IMR-90 (cell line): Measurements from ENCODE around the gene EPS8. TPM values are rescaled to one million over a fixed set of nuclear protein-coding genes. Genes with fewer than 3 reads are reported as not detected.

Experiments
- ATAC-seq: fragments of 200-7000 bp; cut with Tn5 transposase; 2 replicates; pipeline ENCODE4 v1.9.1; 2020; ENCODE audit warnings: low read depth, mild to moderate bottlenecking, moderate library complexity
- BruUV-seq: library from RNA; stranded (reverse); fragments of 400-500 nt; replicated peaks from 2 replicates; lab custom pipeline; 2021; lab: Mats Ljungman, UMichigan
- CTCF ChIA-PET: fragments of 300-600 bp; formaldehyde crosslinking; extraction: SDS; loops from one replicate; lab custom pipeline; 2021; ENCODE audit warnings: antibody characterized with exemption; lab: Yijun Ruan, JAX
- POLR2A ChIA-PET: fragments of 300-600 bp; sonication (Branson Sonifier 250); formaldehyde crosslinking; loops from one replicate; lab custom pipeline; 2022; ENCODE audit warnings: antibody characterized with exemption; ENCODE audit not compliant: unreplicated experiment; lab: Charles Lee
- DNase-seq: peaks from one replicate; pipeline ENCODE4 v3.0.0; 2013
- H2AFZ ChIP-seq: replicated peaks from 2 replicates; pipeline ENCODE3; 2013; ENCODE audit warnings: low read length, mild to moderate bottlenecking; ENCODE audit not compliant: poor library complexity
- H2AK5ac ChIP-seq: 2 replicates; pipeline ENCODE4 v1.6.1; 2013; ENCODE audit warnings: low read depth, low read length, inconsistent platforms
- H2AK9ac ChIP-seq: replicated peaks from 2 replicates; pipeline ENCODE3; 2013; ENCODE audit warnings: mild to moderate bottlenecking, low read depth, low read length, moderate library complexity; ENCODE audit not compliant: poor library complexity
- H2BK120ac ChIP-seq: 2 replicates; pipeline ENCODE4 v1.6.1; 2013; ENCODE audit warnings: low read depth, low read length, inconsistent platforms
- H2BK15ac ChIP-seq: 3 replicates; pipeline ENCODE4 v1.6.1; 2013; ENCODE audit warnings: low read depth, low read length, inconsistent platforms
- H2BK20ac ChIP-seq: 2 replicates; pipeline ENCODE4 v1.6.1; 2013; ENCODE audit warnings: low read depth, mild to moderate bottlenecking, inconsistent platforms, low read length, moderate library complexity
- H2BK5ac ChIP-seq: 2 replicates; pipeline ENCODE4 v1.6.1; 2013; ENCODE audit warnings: mild to moderate bottlenecking, low read depth, low read length, inconsistent platforms; ENCODE audit not compliant: poor library complexity, severe bottlenecking
- H3K14ac ChIP-seq: replicated peaks from 2 replicates; pipeline ENCODE4 v1.6.1; 2013; ENCODE audit warnings: low read depth, low read length, inconsistent platforms
- H3K18ac ChIP-seq: 2 replicates; pipeline ENCODE4 v1.6.1; 2013; ENCODE audit warnings: low read depth, low read length, control low read depth
- H3K23ac ChIP-seq: 2 replicates; pipeline ENCODE4 v1.6.1; 2013; ENCODE audit warnings: low read depth, low read length, inconsistent platforms
- H3K27ac ChIP-seq: 2 replicates; pipeline ENCODE4 v1.5.1; 2013; ENCODE audit warnings: mild to moderate bottlenecking, control low read depth, low read length; ENCODE audit not compliant: insufficient read depth
- H3K27me3 ChIP-seq: 2 replicates; pipeline ENCODE4 v1.6.1; 2013; ENCODE audit warnings: low read length; ENCODE audit not compliant: control insufficient read depth, insufficient read depth
- H3K36me3 ChIP-seq: 2 replicates; pipeline ENCODE4 v1.6.1; 2013; ENCODE audit warnings: low read length, mixed read lengths; ENCODE audit not compliant: control insufficient read depth, insufficient read depth
- H3K4ac ChIP-seq: 2 replicates; pipeline ENCODE4 v1.6.1; 2013; ENCODE audit warnings: low read depth, low read length, inconsistent platforms
- H3K4me1 ChIP-seq: 2 replicates; pipeline ENCODE4 v1.6.1; 2013; ENCODE audit warnings: low read length, mixed read lengths; ENCODE audit not compliant: control insufficient read depth, insufficient read depth
- H3K4me2 ChIP-seq: 2 replicates; pipeline ENCODE4 v1.6.1; 2013; ENCODE audit warnings: low read depth, mild to moderate bottlenecking, control low read depth, low read length, moderate library complexity
- H3K4me3 ChIP-seq: 2 replicates; pipeline ENCODE4 v1.5.1; 2013; ENCODE audit warnings: low read depth, mild to moderate bottlenecking, control low read depth, low read length, moderate library complexity; ENCODE audit not compliant: insufficient read depth
- H3K56ac ChIP-seq: 2 replicates; pipeline ENCODE4 v1.6.1; 2013; ENCODE audit warnings: low read length, inconsistent platforms; ENCODE audit not compliant: insufficient read depth; ENCODE audit errors: extremely low read depth
- H3K79me1 ChIP-seq, 2 experiments: 2 replicates each; pipeline ENCODE4 v1.6.1; 2013; ENCODE audit warnings: low read length in 2 of 2, inconsistent platforms in 1 of 2, low read depth in 1 of 2
- H3K9ac ChIP-seq: 2 replicates; pipeline ENCODE4 v1.6.1; 2013; ENCODE audit warnings: low read depth, low read length, control low read depth
- H3K9me1 ChIP-seq: 2 replicates; pipeline ENCODE4 v1.6.1; 2013; ENCODE audit warnings: low read length, inconsistent platforms; ENCODE audit not compliant: insufficient read depth
- H3K9me3 ChIP-seq: 2 replicates; pipeline ENCODE4 v1.6.1; 2013; ENCODE audit warnings: low read length; ENCODE audit not compliant: control insufficient read depth, insufficient read depth
- H4K20me1 ChIP-seq: 2 replicates; pipeline ENCODE4 v1.6.1; 2013; ENCODE audit warnings: low read length, inconsistent platforms; ENCODE audit not compliant: insufficient read depth
- H4K5ac ChIP-seq: 2 replicates; pipeline ENCODE4 v1.6.1; 2013; ENCODE audit warnings: mild to moderate bottlenecking, low read depth, low read length, control low read depth
- H4K8ac ChIP-seq, 2 experiments: 2 replicates each; pipeline ENCODE4 v1.6.1; 2013; ENCODE audit warnings: low read depth in 2 of 2, low read length in 2 of 2, control low read depth in 1 of 2, inconsistent platforms in 1 of 2
- H4K91ac ChIP-seq: 2 replicates; pipeline ENCODE4 v1.6.1; 2013; ENCODE audit warnings: low read depth, low read length, inconsistent platforms; ENCODE audit not compliant: insufficient read depth
- BHLHE40 ChIP-seq: fragments of 150-350 bp; IDR thresholded peaks from 2 replicates; pipeline ENCODE4 v1.6.1; 2016; ENCODE audit warnings: mild to moderate bottlenecking, low read depth, low read length
- FOS ChIP-seq: fragments of 150-350 bp; IDR thresholded peaks from 2 replicates; pipeline ENCODE4 v1.6.1; 2016; ENCODE audit warnings: low read depth, low read length
- POLR2A ChIP-seq: IDR thresholded peaks from 2 replicates; pipeline ENCODE4 v1.6.1; 2012; ENCODE audit warnings: mild to moderate bottlenecking, low read depth, low read length
- RAD21 ChIP-seq: IDR thresholded peaks from 2 replicates; pipeline ENCODE4 v1.6.1; 2012; ENCODE audit warnings: low read length, improper control_type of control experiment
- RCOR1 ChIP-seq: IDR thresholded peaks from 2 replicates; pipeline ENCODE4 v1.6.1; 2012; ENCODE audit warnings: mild to moderate bottlenecking, low read length, improper control_type of control experiment; ENCODE audit not compliant: insufficient replicate concordance
- RFX5 ChIP-seq: IDR thresholded peaks from 2 replicates; pipeline ENCODE4 v1.8.0; 2012; ENCODE audit warnings: low read depth, mild to moderate bottlenecking, low read length, moderate library complexity
- SMC3 ChIP-seq: fragments of 150-350 bp; IDR thresholded peaks from 2 replicates; pipeline ENCODE4 v1.6.1; 2016; ENCODE audit warnings: low read depth, mild to moderate bottlenecking, antibody characterized with exemption, low read length, moderate library complexity
- WGBS, 2 experiments: methylation state at CpG; one replicate each; pipeline versions ENCODE4 v1.1.5 to v1.1.7; 2013; ENCODE audit warnings: missing lambda C conversion rate in 2 of 2; ENCODE audit not compliant: insufficient read length in 1 of 2; ENCODE audit errors: extremely low coverage in 2 of 2; 5-methylcytosine and 5-hydroxymethylcytosine counted together
- dilution Hi-C: fragments of 300-500 bp; cut with HindIII; formaldehyde crosslinking; loops from one replicate; pipeline ENCODE4 v1.14.3; 2018; ENCODE audit warnings: low sequenced_read_pairs; ENCODE audit not compliant: unreplicated experiment
- in situ Hi-C: fragments of 300-500 bp; cut with MboI; formaldehyde crosslinking; loops from 3 replicates; pipeline ENCODE4 v1.14.3; 2019; ENCODE audit warnings: low sequenced_read_pairs, inconsistent platforms, mixed read lengths
- intact Hi-C: fragments of 100-400 bp; cut with micrococcal nuclease; formaldehyde crosslinking; loops from 2 replicates; pipeline ENCODE4 v1.10.0; 2022
- polyA plus RNA-seq, 3 experiments: library from polyadenylated mRNA; depleted of rRNA; stranded (reverse); fragments of >200 nt; gene quantifications; 2 replicates each; pipeline ENCODE4 v1.2.3, GENCODE V29; 2012; ENCODE audit warnings: low replicate concordance in 1 of 3
- total RNA-seq: library from RNA; depleted of rRNA; stranded (reverse); fragments of >200 nt; gene quantifications from 2 replicates; pipeline ENCODE4 v1.2.3, GENCODE V29; 2012
- TF ChIP-seq, protein P1 (sequence below): conservative IDR thresholded peaks from 2 replicates; pipeline ENCODE4 v1.5.1; 2012; ENCODE audit warnings: mild to moderate bottlenecking, low read depth, low read length, improper control_type of control experiment

The EPS8 gene
- total and polyA plus RNA-seq, 2 of the 4 experiments (the other 2 are of a cell fraction) = 45.1 to 104 TPM

GRCh38 chr12:15596174-15596573 is 193.0 kb downstream of the EPS8 start (continued):
- TF ChIP-seq POLR2A = no peak
- TF ChIP-seq BHLHE40 = no peak
- TF ChIP-seq RCOR1 = no peak
- TF ChIP-seq SMC3 = no peak
- no peak for TF ChIP-seq FOS
- TF ChIP-seq RFX5 = no peak

GRCh38 chr12:15592934-15593333 is 196.3 kb downstream of the EPS8 start:
- CTCF ChIA-PET = no interaction called here

More at GRCh38 chr12:15592934-15593333, 196.3 kb downstream of the EPS8 start:
- Histone ChIP-seq H3K9ac (no peak overlapping the region), H3K27ac (no peak overlapping the region), H3K56ac (no peak overlapping the region), H2BK120ac (peak overlapping the region; percentile 19; the same call in 1 of the 2 replicates), H3K27me3 (no peaks in the 10 kb centered on the region), H3K18ac (no peak overlapping the region), H4K91ac (no peak overlapping the region), H3K36me3 (no peaks in the 10 kb centered on the region), H4K5ac (no peak overlapping the region), H2AK5ac (no peak overlapping the region), H3K9me3 (no peaks in the 10 kb centered on the region), H4K8ac (no peak overlapping the region), H3K4me1 (no peaks in the 10 kb centered on the region), H3K79me1 (no peaks in the 10 kb centered on the region), H3K14ac (no peak overlapping the region), H3K4ac (no peak overlapping the region), H2BK5ac (no peak overlapping the region), H2AFZ (no peak overlapping the region), H3K9me1 (no peaks in the 10 kb centered on the region), H4K20me1 (no peaks in the 10 kb centered on the region), H2BK15ac (peak overlapping the region; percentile 2; the same call in 1 of the 3 replicates), H2BK20ac (0 out of 2 replicates have a peak overlapping the region, but pooled peaks have one; percentile 18), H3K4me3 (no peak overlapping the region), H3K4me2 (no peak overlapping the region), H3K23ac (no peak overlapping the region), H2AK9ac (no peak overlapping the region)
- dilution Hi-C loops (no loop called here), in situ Hi-C loops (no loop called here), intact Hi-C loops (loop anchor here (5.0 kb wide), 1 partner anchor 304 kb away; no protein-coding TSS in a partner anchor)
- ATAC-seq (no peak), DNase-seq (no peak)
- no TSS peak for BruUV-seq
- no CpG with 5 or more reads among the region's 4 CpGs for WGBS, 2 experiments
- POLR2A ChIA-PET = no interaction called here
- TF ChIP-seq RAD21 (peak; percentile 32; the same call in 1 of the 2 replicates), SMC3 (no peak)
- TF ChIP-seq, protein P1, sequence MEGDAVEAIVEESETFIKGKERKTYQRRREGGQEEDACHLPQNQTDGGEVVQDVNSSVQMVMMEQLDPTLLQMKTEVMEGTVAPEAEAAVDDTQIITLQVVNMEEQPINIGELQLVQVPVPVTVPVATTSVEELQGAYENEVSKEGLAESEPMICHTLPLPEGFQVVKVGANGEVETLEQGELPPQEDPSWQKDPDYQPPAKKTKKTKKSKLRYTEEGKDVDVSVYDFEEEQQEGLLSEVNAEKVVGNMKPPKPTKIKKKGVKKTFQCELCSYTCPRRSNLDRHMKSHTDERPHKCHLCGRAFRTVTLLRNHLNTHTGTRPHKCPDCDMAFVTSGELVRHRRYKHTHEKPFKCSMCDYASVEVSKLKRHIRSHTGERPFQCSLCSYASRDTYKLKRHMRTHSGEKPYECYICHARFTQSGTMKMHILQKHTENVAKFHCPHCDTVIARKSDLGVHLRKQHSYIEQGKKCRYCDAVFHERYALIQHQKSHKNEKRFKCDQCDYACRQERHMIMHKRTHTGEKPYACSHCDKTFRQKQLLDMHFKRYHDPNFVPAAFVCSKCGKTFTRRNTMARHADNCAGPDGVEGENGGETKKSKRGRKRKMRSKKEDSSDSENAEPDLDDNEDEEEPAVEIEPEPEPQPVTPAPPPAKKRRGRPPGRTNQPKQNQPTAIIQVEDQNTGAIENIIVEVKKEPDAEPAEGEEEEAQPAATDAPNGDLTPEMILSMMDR = peak; percentile 28; the same call in 1 of the 2 replicates
